Measurements from ENCODE around the gene ZNF611. TPM values are rescaled to one million over a fixed set of nuclear protein-coding genes. Genes with fewer than 3 reads are reported as not detected.

ZNF611 gene
- total and polyA plus RNA-seq, 2 experiments from 2014 or later: 6.7 to 7.8 TPM

- 73 to 78% methylated on average over 14 of the region's 14 CpGs for WGBS, 2 experiments (ENCODE audit: low coverage in 1 of 2, low lambda C conversion rate in 2 of 2, missing lambda C conversion rate in 2 of 2)
Observed at GRCh38 chr19:52659013-52659412, 75.8 kb downstream of the ZNF611 start.

GRCh38 chr19:52658595-52658994 is 76.2 kb downstream of the ZNF611 start:
- no peak for DNase-seq
- H3F3A ChIP-seq (ENCODE audit: insufficient read depth): no peaks in the 10 kb centered on the region
- H3K9ac ChIP-seq: no peak overlapping the region
- peaks cover 27% of the 10 kb centered on the region for H3K36me3 ChIP-seq (ENCODE audit: low read depth)
- no peak overlapping the region for H3K4me2 ChIP-seq (ENCODE audit: unreplicated experiment)
- H3K27ac ChIP-seq: no peak overlapping the region
- no peak overlapping the region for H2AFZ ChIP-seq
- H3K79me2 ChIP-seq (ENCODE audit: insufficient read depth): peaks cover 8% of the 10 kb centered on the region; the same call in 1 of the 2 replicates
- in situ Hi-C loops (cut with MboI): no loop called here
- 80 to 81% methylated on average over 5 of the region's 5 CpGs for whole genome bisulfite sequencing, 2 experiments (ENCODE audit: low coverage in 1 of 2, low lambda C conversion rate in 2 of 2, missing lambda C conversion rate in 2 of 2)
- H3K9me2 ChIP-seq (ENCODE audit: insufficient read depth): no peaks in the 10 kb centered on the region
- no peaks in the 10 kb centered on the region for H3K4me1 ChIP-seq (ENCODE audit: insufficient read depth)
- no peaks in the 10 kb centered on the region for H3K27me3 ChIP-seq (replicated peaks; ENCODE audit: insufficient read depth)
- no peaks in the 10 kb centered on the region for H3K9me3 ChIP-seq (ENCODE audit: low read depth)
- H3K4me3 ChIP-seq: no peak overlapping the region
- H4K20me1 ChIP-seq (ENCODE audit: insufficient read depth): no peaks in the 10 kb centered on the region
- TF ChIP-seq EZH2 (IDR thresholded peaks at IDR 0.05; ENCODE audit: insufficient read depth, poor library complexity, severe bottlenecking): no peak
- no peak for TF ChIP-seq EZH2phosphoT487 (IDR thresholded peaks at IDR 0.05; ENCODE audit: insufficient read depth, low read depth)

More at GRCh38 chr19:52659013-52659412, 75.8 kb downstream of the ZNF611 start:
- Histone ChIP-seq H3K36me3 (ENCODE audit: low read depth) (peaks cover 23% of the 10 kb centered on the region; the same call in 1 of the 2 replicates), H3K79me2 (ENCODE audit: insufficient read depth) (peaks cover 8% of the 10 kb centered on the region; the same call in 1 of the 2 replicates), H2AFZ (no peak overlapping the region), H3K9me2 (ENCODE audit: insufficient read depth) (no peaks in the 10 kb centered on the region), H3K9ac (no peak overlapping the region), H3K27me3 (replicated peaks; ENCODE audit: insufficient read depth) (no peaks in the 10 kb centered on the region), H3K4me1 (ENCODE audit: insufficient read depth) (no peaks in the 10 kb centered on the region), H3K4me2 (ENCODE audit: unreplicated experiment) (no peak overlapping the region), H4K20me1 (ENCODE audit: insufficient read depth) (no peaks in the 10 kb centered on the region), H3F3A (ENCODE audit: insufficient read depth) (no peaks in the 10 kb centered on the region), H3K4me3 (no peak overlapping the region), H3K9me3 (ENCODE audit: low read depth) (no peaks in the 10 kb centered on the region), H3K27ac (no peak overlapping the region)
- in situ Hi-C loops (cut with MboI): no loop called here
- DNase-seq: no peak
- TF ChIP-seq EZH2phosphoT487 (IDR thresholded peaks at IDR 0.05; ENCODE audit: insufficient read depth, low read depth) (no peak), EZH2 (IDR thresholded peaks at IDR 0.05; ENCODE audit: insufficient read depth, poor library complexity, severe bottlenecking) (no peak)

- TF ChIP-seq EZH2phosphoT487 (IDR thresholded peaks at IDR 0.05; ENCODE audit: insufficient read depth, low read depth) (no peak), EZH2 (IDR thresholded peaks at IDR 0.05; ENCODE audit: insufficient read depth, poor library complexity, severe bottlenecking) (no peak)
- in situ Hi-C loops (cut with MboI): no loop called here
- peaks cover 17% of the 10 kb centered on the region for H3F3A ChIP-seq (ENCODE audit: insufficient read depth)
Observed at GRCh38 chr19:52653161-52653560, 81.7 kb downstream of the ZNF611 start.

More at GRCh38 chr19:52653161-52653560, 81.7 kb downstream of the ZNF611 start:
- H3K27me3 ChIP-seq (replicated peaks; ENCODE audit: insufficient read depth): no peaks in the 10 kb centered on the region
- H3K4me1 ChIP-seq (ENCODE audit: insufficient read depth): peaks cover 15% of the 10 kb centered on the region
- no peaks in the 10 kb centered on the region for H3K9me2 ChIP-seq (ENCODE audit: insufficient read depth)
- H3K27ac ChIP-seq: no peak overlapping the region
- no peak for DNase-seq
- no peak overlapping the region for H3K4me2 ChIP-seq (ENCODE audit: unreplicated experiment)
- H3K9me3 ChIP-seq (ENCODE audit: low read depth): no peaks in the 10 kb centered on the region
- H3K9ac ChIP-seq: no peak overlapping the region
- no peak overlapping the region for H3K4me3 ChIP-seq
- no peaks in the 10 kb centered on the region for H3K79me2 ChIP-seq (ENCODE audit: insufficient read depth)
- peaks cover 26% of the 10 kb centered on the region for H3K36me3 ChIP-seq (ENCODE audit: low read depth)
- H4K20me1 ChIP-seq (ENCODE audit: insufficient read depth): no peaks in the 10 kb centered on the region
- WGBS, 2 experiments (ENCODE audit: low coverage in 1 of 2, low lambda C conversion rate in 2 of 2, missing lambda C conversion rate in 2 of 2): 98 to 99% methylated on average over 4 of the region's 4 CpGs
- H2AFZ ChIP-seq: no peak overlapping the region

Other genes starting within 250 kb of the ZNF611 start
- gene ZNF808, start 207.4 kb downstream of the ZNF611 start, total RNA-seq (2014; rRNA removed; shearing (Covaris generic)): 7.9 and 14.5 TPM in 2 replicates
- 2.2 and 2.9 TPM in 2 replicates for gene ZNF808, start 207.4 kb downstream of the ZNF611 start, polyA plus RNA-seq (2016; fragmentation: Nextera tagmentation; extraction: Ambion mirVana)
- 6.7 and 12.6 TPM in 2 replicates for gene ZNF701, start 164.8 kb downstream of the ZNF611 start, total RNA-seq (2014; rRNA removed; shearing (Covaris generic))
- 5.5 and 6.7 TPM in 2 replicates for gene ZNF701, start 164.8 kb downstream of the ZNF611 start, polyA plus RNA-seq (2016; fragmentation: Nextera tagmentation; extraction: Ambion mirVana)
- 29.1 and 55.8 TPM in 2 replicates for gene ZNF83, start 96.7 kb downstream of the ZNF611 start, total RNA-seq (2014; rRNA removed; shearing (Covaris generic))
- gene ZNF83, start 96.7 kb downstream of the ZNF611 start, polyA plus RNA-seq (2016; fragmentation: Nextera tagmentation; extraction: Ambion mirVana): 24.7 and 27.9 TPM in 2 replicates
- gene ZNF600, start 51.7 kb upstream of the ZNF611 start, total RNA-seq (2014; rRNA removed; shearing (Covaris generic)): 1.8 and 1.9 TPM in 2 replicates
- 3.2 and 3.5 TPM in 2 replicates for gene ZNF600, start 51.7 kb upstream of the ZNF611 start, polyA plus RNA-seq (2016; fragmentation: Nextera tagmentation; extraction: Ambion mirVana)
- 12.9 and 18.7 TPM in 2 replicates for gene ZNF28, start 86.6 kb upstream of the ZNF611 start, total RNA-seq (2014; rRNA removed; shearing (Covaris generic))
- gene ZNF28, start 86.6 kb upstream of the ZNF611 start, polyA plus RNA-seq (2016; fragmentation: Nextera tagmentation; extraction: Ambion mirVana): 13.4 and 13.7 TPM in 2 replicates
- 14.1 and 19.1 TPM in 2 replicates for gene ZNF468, start 122.6 kb upstream of the ZNF611 start, total RNA-seq (2014; rRNA removed; shearing (Covaris generic))
- gene ZNF468, start 122.6 kb upstream of the ZNF611 start, polyA plus RNA-seq (2016; fragmentation: Nextera tagmentation; extraction: Ambion mirVana): 9.6 and 10.0 TPM in 2 replicates
- gene ZNF320, start 162.6 kb upstream of the ZNF611 start, total RNA-seq (2014; rRNA removed; shearing (Covaris generic)): 3.8 and 16.4 TPM in 2 replicates
- gene ZNF320, start 162.6 kb upstream of the ZNF611 start, polyA plus RNA-seq (2016; fragmentation: Nextera tagmentation; extraction: Ambion mirVana): 4.3 and 5.3 TPM in 2 replicates
- 0.76 and 5.1 TPM in 2 replicates for gene ZNF888, start 188.4 kb upstream of the ZNF611 start, total RNA-seq (2014; rRNA removed; shearing (Covaris generic))
- 1.4 and 1.6 TPM in 2 replicates for gene ZNF888, start 188.4 kb upstream of the ZNF611 start, polyA plus RNA-seq (2016; fragmentation: Nextera tagmentation; extraction: Ambion mirVana)
- gene ZNF816, start 227.8 kb upstream of the ZNF611 start, total RNA-seq (2014; rRNA removed; shearing (Covaris generic)): 3.0 and 6.7 TPM in 2 replicates
- 4.3 and 4.7 TPM in 2 replicates for gene ZNF816, start 227.8 kb upstream of the ZNF611 start, polyA plus RNA-seq (2016; fragmentation: Nextera tagmentation; extraction: Ambion mirVana)

Measured in GM23248 (cell line).